GM21576 (cell line): ENCODE results near the gene NUP43.
"Not testable (repeated sequence)": the region's sequence is repeated elsewhere in the genome, so short reads cannot be mapped to it uniquely, and the experiment has no call there.

Source experiments
- ATAC-seq: cut with Tn5 transposase; IDR thresholded peaks from one replicate; pipeline ENCODE4 v1.9.1; 2021; ENCODE audit warnings: mild to moderate bottlenecking, moderate library complexity; ENCODE audit not compliant: unreplicated experiment

Gene NUP43

GRCh38 chr6:149698175-149698574, 48.2 kb downstream of the NUP43 start:
- ATAC-seq = no peak

- no peak for ATAC-seq
These were observed 49.4 kb downstream of the NUP43 start for GRCh38 chr6:149696901-149697300.

GRCh38 chr6:149694921-149695320, 51.4 kb downstream of the NUP43 start:
- ATAC-seq = no peak

GRCh38 chr6:149691201-149691600, 55.1 kb downstream of the NUP43 start:
- ATAC-seq = no peak

GRCh38 chr6:149686230-149686629, 60.1 kb downstream of the NUP43 start:
- ATAC-seq = no peak

- ATAC-seq = no peak
These were observed 63.0 kb downstream of the NUP43 start for GRCh38 chr6:149683256-149683859.

- not testable (repeated sequence) for ATAC-seq
These were observed 64.5 kb downstream of the NUP43 start for GRCh38 chr6:149681845-149682244.

GRCh38 chr6:149681209-149681608, 65.1 kb downstream of the NUP43 start:
- ATAC-seq = no peak

GRCh38 chr6:149680503-149680902, 65.8 kb downstream of the NUP43 start:
- ATAC-seq = no peak
